ENCODE measurements around the gene BPIFB6.

BPIFB6 gene

DNA sequence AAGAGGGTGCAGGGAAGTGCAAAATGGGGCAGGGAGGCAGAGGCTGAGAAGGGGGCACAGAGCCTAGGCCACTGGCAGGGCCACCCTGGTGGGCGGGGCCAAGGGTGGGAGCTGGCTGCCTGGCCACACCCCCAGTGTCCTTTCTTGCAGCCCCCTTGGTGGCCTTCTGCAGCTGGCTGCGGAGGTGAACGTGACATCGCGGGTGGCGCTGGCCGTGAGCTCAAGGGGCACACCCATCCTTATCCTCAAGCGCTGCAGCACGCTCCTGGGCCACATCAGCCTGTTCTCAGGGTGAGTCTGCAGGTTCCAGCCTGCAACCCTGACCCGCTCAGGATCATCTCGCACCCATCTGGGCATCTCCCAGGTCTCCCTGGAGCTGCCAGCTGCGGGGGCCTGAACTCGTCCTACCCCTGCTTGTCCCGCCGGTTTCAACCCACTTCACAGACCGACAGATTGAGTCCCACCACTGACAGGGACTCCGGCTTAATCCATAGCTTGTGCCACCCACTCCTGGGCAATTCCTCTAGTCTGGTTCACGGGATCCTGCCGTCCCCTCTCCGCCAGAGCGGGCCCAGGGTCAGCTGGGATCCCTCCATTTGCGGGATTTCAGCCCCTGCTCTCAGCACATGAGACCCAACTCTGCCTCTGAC is 28.4 kb downstream of the BPIFB6 start:
- no peak for DNase-seq (ENCODE audit: low spot score)

GRCh38 chr20:33061658-33062028 is 30.2 kb downstream of the BPIFB6 start:
- TF ChIP-seq, protein P1, sequence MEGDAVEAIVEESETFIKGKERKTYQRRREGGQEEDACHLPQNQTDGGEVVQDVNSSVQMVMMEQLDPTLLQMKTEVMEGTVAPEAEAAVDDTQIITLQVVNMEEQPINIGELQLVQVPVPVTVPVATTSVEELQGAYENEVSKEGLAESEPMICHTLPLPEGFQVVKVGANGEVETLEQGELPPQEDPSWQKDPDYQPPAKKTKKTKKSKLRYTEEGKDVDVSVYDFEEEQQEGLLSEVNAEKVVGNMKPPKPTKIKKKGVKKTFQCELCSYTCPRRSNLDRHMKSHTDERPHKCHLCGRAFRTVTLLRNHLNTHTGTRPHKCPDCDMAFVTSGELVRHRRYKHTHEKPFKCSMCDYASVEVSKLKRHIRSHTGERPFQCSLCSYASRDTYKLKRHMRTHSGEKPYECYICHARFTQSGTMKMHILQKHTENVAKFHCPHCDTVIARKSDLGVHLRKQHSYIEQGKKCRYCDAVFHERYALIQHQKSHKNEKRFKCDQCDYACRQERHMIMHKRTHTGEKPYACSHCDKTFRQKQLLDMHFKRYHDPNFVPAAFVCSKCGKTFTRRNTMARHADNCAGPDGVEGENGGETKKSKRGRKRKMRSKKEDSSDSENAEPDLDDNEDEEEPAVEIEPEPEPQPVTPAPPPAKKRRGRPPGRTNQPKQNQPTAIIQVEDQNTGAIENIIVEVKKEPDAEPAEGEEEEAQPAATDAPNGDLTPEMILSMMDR (conservative IDR thresholded peaks at IDR 0.05; ENCODE audit: low read depth) = no peak
- ChIA-PET POLR2A (ENCODE audit: low non-redundant PET) (no interaction called here), CTCF (interaction anchor here (0.6 kb wide), 1 partner anchor 27 kb away, joined by 3 read pairs; no protein-coding TSS in a partner anchor)

More for the DNA sequence above, 28.4 kb downstream of the BPIFB6 start:
- H3K27ac ChIP-seq = no peak overlapping the region
- TF ChIP-seq, protein P1 (conservative IDR thresholded peaks at IDR 0.05; ENCODE audit: low read depth) = no peak
- POLR2A ChIA-PET (ENCODE audit: low non-redundant PET) = no interaction called here
- CTCF ChIA-PET = interaction anchor here (0.6 kb wide), 1 partner anchor 38 kb away, joined by 3 read pairs; no protein-coding TSS in a partner anchor

DNA sequence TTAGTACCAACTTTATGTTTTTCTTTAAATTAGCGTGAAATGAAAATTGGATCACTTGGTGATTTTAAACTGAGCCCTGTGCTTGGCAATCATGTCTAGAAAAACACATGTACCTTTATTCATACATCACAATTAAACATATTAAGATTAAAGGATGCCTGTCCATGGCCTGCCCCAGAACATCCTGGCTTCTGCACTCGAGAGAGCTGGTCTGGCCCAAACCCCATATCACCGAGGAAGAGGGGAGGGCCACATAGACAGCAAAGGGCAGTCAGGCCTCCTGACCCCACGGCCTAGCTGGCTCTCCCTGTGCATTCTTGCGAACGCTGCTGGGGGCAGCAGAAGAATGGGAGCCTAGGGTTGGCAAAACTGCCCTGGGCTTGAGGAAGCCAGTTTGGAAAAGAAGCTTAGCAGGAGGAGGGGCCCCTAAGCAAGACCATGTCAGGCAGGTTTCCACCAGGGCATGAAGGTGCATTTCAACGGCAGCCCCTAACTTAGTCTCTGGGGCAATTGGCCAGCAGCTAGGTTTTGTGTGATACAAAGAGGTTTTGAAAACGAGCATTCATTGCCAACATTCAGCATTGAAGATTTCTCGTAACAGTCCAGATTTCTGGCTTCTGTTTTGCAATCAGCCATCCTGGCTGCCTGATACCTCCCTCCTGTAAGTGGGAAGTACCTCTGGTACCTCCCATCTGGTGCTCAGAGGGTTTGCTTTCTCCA is 30.8 kb downstream of the BPIFB6 start:
- TF ChIP-seq, protein P1 (conservative IDR thresholded peaks at IDR 0.05; ENCODE audit: low read depth) = no peak
- POLR2A ChIA-PET (ENCODE audit: low non-redundant PET) = no interaction called here
- CTCF ChIA-PET = no interaction called here
- H3K27ac ChIP-seq = no peak overlapping the region
- DNase-seq (ENCODE audit: low spot score) = no peak

More at GRCh38 chr20:33061658-33062028, 30.2 kb downstream of the BPIFB6 start:
- no peak overlapping the region for H3K27ac ChIP-seq
- no peak for DNase-seq (ENCODE audit: low spot score)

GRCh38 chr20:33062825-33063149 is 31.3 kb downstream of the BPIFB6 start:
- CTCF ChIA-PET = interaction anchor here (0.5 kb wide), 1 partner anchor 44 kb away, joined by 3 read pairs; no protein-coding TSS in a partner anchor
- POLR2A ChIA-PET (ENCODE audit: low non-redundant PET) = no interaction called here
- no peak for DNase-seq (ENCODE audit: low spot score)
- H3K27ac ChIP-seq = no peak overlapping the region
- TF ChIP-seq, protein P1 (conservative IDR thresholded peaks at IDR 0.05; ENCODE audit: low read depth) = no peak

DNA sequence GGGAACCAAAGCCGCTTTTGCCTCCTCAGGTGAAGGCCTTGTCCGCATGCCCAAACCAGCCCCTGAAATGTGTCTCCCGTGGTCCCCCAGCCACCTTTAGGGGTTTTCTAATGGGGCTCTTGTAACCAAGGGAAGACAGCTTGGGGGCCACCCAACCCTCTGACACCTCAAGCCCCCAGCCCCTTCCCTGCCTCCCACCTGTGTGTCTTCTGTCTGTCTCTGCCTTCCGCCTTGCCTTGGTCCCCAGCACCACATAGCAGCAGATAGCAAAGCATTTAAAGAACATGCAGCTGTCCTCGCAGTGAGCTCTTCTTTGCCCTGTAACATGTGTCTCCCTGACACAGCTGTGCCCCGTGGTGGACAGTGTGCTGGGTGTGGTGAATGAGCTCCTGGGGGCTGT is 31.8 kb downstream of the BPIFB6 start:
- ChIA-PET POLR2A (ENCODE audit: low non-redundant PET) (no interaction called here), CTCF (interaction anchor here (0.5 kb wide), 1 partner anchor 44 kb away, joined by 3 read pairs; no protein-coding TSS in a partner anchor)
- no peak for DNase-seq (ENCODE audit: low spot score)
- TF ChIP-seq, protein P1 (conservative IDR thresholded peaks at IDR 0.05; ENCODE audit: low read depth) = no peak
- H3K27ac ChIP-seq = no peak overlapping the region

GRCh38 chr20:33064572-33065287 is 33.3 kb downstream of the BPIFB6 start:
- DNase-seq (ENCODE audit: low spot score) = no peak
- ChIA-PET CTCF (no interaction called here), POLR2A (ENCODE audit: low non-redundant PET) (no interaction called here)
- TF ChIP-seq, protein P1 (conservative IDR thresholded peaks at IDR 0.05; ENCODE audit: low read depth) = no peak
- H3K27ac ChIP-seq = no peak overlapping the region

Data from RWPE1 (cell line).